CD1c-positive myeloid dendritic cell (primary cell): ENCODE results near the gene AKAP17A.
A peak's percentile ranks its signal among the peaks of the same experiment; 100 is the strongest.

Source experiments
- DNase-seq: peaks from one replicate; pipeline ENCODE4 v3.0.0-alpha.2; 2016; ENCODE audit errors: extremely low spot score

Gene AKAP17A

DNA sequence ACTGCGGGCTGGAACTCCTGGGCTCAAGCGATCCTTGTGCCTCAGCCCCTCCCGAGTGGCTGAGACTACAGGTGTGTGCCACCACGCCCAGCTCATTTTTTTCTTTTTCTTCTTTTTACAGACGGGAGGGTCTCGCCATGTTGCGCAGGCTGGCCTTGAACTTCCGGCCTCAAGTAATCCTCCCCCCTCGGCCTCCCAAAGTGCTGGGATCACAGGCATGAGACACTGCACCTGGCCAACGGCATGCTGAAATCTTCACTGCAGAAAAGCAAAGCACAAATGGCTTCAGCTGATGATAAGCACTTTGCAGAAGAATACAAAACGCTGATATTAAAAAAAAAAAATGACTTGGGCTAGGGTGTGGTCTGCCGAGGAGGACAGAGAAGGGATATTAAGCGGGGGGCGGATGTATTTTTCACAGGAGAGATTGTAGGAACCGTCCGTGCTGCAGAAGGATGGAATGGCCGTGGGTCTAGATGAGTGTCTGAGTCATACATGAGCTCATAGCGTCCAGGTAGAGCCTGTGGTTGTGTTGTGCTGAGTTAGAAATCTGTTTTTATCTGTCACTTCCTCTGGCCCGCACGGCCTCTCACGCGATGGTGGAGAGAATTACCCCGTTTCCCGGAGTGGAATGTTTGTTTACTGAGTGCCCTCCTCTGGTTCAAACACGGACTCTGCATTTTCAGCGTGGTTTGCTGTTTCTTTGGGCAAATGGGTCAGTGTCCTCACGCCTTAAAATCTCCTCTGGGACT is 8.5 kb upstream of the AKAP17A start:
- peak; percentile 42 for DNase-seq

DNA sequence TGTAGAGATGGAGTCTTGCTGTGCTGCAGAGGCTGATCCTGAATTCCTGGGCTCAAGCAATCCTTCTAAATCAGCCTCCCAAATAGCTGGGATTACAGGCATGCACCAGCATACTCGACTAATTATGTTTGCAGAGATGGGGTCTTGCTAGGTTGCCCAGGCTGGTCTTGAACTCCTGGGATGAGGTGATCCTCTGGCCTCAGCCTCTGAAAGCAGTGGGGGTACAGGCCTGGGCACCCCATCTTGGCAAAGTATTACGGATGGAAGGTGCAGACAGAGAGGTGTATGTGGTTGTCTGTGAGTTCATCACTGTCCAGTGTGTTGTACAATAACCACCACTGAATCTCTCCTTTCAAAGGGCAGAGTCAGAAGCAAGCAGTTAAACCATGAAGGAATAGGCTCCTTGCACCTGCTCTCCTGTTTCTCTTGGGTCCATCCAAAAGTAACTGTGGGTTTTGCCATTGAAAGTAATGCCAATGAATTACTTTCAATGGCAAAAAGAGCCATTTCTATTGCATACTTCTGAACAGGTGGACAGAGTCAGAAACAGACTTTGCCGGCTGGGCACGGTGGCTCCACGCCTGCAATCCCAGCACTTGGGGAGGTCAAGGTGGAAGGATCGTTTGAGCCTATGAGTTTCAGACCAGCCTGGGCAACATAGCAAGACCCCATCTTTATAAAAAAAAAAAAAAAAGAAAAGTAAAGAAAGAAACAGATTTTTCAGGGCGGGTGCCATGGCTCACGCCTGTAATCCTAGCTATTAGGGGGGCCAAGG is 7.0 kb upstream of the AKAP17A start:
- DNase-seq, result no peak

DNA sequence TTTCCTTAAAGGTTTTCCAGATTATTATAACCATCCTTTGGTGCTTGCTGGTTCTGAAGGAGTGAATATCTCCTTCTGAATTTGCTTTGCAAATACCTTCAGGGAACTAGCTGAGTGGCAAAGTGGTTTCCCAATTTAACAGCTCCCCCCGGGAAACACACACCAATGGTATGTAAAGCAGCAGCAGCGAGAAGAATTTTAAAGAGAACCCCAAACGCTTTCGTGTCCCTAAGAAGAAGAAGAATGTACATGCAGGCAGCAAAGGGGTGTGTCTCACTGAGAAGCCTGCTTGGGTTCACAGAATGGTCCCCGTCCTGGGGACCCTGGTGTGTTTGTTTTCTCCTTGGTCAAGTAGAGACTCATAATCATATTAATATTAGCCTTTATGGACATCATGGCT is 4.2 kb upstream of the AKAP17A start:
- no peak for DNase-seq

DNA sequence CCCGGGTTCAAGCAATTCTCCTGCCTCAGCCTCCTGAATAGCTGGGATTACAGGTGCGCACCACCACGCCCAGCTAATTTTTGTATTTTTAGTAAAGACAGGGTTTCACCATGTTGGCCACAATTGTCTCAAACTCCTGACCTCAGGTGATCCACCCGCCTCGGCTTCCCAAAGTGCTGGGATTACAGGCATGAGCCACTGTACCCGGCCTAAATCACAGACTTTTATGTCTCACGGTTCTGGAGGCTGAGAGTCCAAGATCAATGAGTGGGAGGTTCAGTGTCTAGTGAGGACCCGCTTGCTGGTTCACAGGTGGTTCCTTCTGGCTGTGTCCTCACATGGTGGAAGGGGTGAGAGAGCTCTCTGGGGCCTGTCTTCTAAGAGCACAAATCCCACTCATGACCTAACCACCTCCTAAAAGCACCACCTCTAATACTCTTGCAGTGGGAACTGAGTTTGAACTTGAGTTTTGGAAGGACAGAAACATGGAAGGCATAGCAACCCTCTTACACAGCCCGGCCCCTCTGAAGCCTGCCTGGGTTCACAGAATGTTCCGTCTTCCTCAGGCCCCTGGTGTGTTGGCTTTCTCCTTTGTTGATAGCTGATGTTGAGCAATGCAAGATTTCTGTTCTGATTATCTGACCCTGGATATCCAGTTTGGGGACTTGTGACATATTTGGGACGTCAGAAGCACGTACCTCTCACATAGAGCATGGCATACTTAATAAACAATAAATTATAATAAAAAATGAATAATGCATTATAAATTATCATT is 1.9 kb upstream of the AKAP17A start:
- no peak for DNase-seq

DNA sequence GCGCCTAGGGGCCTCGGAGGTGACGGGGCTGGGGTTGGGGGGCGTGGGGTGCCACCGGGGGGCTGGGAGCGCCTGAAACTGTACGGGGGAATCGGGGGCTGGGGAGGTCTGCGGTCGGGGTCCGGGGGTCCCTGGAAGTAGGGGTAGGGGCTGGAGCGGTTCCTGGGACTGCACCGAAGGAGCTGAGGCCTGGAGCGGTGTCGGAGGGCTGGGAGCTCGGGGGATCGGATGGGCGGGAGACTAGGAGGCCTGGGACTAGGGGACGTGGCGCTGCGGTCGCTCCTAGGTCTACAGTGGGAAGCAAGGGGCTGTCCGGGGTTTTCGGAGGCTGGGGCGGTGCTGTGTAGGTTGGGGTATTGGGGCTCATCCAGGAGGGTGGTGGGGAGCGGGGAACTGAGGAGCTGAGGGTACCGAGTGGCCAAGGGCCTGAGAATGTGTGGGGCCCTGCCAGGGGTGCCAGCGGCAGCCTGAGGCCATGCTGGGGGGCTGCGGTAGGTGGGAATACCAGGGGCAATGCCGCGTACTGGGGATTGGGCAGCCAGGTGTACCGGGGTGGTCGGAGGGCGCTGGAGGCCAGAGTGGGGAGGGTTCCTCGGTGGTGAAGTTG is 562 bp downstream of the AKAP17A start:
- no peak for DNase-seq

DNA sequence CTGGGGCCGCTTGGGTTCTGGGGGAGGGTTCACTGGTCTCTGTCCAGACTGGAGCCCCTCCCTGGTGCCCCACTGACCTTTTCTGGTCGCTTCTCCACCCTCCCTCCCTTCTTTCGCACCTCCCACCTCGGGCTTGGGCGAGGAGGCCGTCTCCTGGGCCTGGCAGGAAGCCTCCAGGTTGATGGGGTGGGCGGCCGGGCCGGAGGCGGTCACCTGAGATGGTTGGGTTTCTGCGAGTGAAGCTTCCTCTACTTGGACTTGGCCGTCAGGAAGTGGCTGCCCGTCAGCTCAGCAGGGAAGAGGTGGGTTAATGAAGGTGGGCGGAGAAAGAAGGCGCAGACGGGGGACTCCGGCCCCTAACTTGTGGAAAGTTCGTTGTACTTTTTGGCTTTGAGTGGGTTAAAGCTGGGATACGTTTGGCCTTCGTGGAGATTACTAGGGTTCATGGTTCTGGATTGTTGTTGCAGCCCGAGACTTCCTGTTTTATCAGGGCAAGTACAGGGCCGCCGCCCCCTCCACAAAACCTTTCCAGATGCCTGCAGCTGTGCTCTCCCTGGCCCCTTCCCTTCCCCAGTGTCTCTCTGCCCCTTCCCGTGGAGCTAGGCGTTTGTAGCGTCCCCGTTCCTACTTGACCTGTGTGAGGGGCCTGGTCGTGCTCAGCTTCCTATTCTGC is 1.2 kb downstream of the AKAP17A start:
- DNase-seq, result peak; percentile 64

DNA sequence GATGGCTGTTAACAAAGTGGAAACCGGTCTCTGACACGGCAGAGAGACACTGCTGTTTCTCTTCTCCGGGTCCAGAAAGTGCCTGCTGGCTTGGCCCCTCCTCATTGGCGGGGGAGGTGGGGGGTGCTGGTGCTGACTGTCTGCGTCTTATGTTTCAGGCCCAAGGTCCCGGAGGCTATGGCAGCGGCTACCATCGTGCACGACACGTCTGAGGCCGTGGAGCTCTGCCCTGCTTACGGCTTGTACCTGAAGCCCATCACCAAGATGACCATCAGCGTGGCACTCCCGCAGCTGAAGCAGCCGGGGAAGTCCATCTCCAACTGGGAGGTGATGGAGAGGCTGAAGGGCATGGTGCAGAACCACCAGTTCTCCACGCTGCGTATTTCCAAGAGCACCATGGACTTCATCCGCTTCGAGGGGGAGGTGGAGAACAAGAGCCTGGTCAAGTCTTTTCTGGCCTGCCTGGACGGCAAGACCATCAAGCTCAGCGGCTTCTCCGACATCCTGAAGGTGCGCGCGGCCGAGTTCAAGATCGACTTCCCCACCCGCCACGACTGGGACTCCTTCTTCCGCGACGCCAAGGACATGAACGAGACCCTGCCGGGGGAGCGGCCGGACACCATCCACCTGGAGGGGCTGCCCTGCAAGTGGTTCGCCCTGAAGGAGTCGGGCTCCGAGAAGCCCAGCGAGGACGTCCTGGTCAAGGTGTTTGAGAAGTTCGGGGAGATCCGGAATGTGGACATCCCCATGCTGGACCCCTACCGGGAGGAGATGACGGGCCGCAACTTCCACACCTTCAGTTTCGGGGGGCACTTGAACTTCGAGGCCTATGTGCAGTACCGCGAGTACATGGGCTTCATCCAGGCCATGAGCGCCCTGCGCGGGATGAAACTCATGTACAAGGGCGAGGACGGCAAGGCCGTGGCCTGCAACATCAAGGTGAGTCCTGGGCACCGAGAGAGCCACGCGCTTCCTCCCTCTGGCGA is 2.2 kb downstream of the AKAP17A start:
- DNase-seq, result no peak

DNA sequence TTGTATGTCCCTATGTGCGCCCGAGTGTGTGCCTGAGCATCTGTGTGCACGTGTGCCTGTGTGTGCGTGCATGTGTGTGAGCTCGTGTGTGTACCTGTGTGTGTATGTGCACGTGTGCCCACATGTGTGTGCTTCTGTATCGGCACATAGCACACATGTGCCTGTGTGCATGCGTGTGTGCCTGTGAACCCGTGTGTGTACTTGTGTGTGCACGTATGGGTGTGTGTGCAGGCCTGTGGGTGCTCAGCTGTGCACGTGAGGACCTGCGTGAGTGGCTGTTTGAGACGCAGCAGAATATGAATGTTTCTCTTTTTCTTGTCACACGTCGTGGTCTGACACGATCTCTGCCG is 4.3 kb downstream of the AKAP17A start:
- no peak for DNase-seq

DNA sequence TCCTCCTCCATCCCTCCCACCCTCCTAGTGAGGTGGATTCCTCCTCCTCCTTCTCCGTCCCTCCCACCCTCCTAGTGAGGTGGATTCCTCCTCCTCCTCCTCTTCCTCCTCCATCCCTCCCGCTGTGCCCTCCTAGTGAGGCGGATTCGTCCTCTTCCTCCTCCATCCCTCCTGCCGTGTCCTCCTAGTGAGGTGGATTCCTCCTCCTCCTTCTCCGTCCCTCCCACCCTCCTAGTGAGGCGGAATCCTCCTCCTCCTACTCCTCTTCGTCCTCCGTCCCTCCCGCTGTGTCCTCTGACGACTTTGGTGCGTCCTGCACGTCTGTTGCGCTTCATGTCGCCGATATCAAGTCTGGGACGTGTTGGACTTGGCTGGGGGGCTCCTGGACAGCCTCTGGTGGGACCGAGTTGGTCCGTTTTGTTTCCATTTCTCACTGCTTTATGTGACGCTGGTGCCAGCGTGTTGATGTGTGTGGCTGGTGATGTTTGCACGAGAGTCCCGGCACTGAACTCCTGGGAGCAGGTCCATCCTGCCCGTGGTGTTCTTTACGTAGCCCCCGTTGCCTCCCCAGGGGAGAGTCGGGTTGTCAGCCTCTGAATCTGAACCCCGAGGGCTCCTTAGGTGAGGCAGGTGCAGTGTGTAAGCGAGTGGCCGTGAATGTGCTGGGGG is 5.4 kb downstream of the AKAP17A start:
- no peak for DNase-seq

DNA sequence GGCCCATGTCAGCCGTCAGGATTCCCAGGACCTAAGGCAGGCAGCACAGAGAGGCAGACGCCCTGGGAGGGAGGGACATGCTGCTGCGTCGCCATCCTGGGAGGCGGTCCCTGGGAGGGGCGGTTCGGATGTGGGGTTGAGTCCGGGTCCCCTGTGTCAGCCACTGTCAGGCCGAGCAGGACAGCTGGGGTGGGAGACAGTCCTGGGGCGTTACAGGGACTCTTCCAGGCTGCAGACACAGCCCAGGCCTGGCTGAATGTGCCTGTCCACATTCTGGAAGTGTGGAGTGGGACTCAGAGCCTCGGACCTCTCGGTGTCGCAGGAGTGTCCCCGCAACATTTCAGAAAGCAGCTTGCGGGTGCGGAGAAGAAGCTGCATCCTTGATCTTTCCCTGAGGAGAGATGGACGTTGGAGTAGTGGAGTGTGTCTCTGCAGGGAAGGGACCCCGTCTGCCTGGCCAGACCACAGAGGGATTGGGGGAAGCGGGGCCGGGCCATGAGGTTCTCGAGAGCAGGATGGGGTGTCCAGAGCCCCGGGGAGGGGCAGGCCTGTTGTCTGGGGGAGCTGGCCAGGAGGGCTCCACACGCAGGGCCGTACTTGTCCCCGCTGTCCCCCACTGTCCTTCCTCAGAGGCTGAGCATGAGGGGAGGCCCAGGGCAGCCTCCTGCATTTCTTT is 6.1 kb downstream of the AKAP17A start:
- no peak for DNase-seq

DNA sequence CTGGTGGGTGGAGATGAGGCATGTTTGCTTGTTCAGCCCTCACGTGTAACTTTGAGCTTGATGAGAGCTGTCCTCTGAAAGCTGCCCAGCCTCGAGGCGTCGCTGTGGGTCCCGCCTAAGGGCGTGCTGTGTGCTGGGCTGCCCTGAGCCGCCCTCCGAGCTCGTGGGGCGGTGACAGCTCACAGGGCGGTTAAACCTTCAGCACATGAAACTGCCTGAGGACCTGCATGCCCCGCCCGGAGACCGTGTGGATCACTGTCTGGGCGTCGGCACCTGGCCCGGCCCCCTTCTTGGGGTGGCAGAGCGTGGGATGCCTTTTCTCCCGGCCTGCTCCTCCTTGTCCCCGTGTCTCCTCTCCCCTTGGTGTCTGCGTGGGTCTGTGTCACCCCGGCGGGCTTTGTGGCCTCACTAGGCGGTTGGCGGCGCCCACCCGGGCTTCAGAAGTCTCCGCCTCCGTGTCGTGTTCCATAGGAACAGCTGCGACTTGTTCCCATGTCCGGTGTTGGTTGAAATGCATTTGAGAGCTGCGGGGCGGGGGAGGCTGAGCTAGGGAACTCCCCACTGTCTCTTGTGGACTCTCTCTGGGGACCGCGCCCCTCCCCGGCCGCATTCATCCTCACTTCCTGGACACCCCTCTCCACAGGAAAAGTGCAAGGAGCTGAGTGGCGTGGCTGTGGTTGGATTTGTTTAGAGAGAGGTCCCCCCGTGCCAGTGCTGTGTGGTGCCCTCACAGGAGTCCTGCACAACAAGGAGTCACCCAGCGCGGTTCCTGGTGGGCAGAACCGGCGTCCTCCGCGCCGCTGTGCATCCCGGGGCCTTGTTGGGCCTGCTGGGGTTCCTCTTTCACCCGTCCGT is 6.8 kb downstream of the AKAP17A start:
- DNase-seq, result no peak

DNA sequence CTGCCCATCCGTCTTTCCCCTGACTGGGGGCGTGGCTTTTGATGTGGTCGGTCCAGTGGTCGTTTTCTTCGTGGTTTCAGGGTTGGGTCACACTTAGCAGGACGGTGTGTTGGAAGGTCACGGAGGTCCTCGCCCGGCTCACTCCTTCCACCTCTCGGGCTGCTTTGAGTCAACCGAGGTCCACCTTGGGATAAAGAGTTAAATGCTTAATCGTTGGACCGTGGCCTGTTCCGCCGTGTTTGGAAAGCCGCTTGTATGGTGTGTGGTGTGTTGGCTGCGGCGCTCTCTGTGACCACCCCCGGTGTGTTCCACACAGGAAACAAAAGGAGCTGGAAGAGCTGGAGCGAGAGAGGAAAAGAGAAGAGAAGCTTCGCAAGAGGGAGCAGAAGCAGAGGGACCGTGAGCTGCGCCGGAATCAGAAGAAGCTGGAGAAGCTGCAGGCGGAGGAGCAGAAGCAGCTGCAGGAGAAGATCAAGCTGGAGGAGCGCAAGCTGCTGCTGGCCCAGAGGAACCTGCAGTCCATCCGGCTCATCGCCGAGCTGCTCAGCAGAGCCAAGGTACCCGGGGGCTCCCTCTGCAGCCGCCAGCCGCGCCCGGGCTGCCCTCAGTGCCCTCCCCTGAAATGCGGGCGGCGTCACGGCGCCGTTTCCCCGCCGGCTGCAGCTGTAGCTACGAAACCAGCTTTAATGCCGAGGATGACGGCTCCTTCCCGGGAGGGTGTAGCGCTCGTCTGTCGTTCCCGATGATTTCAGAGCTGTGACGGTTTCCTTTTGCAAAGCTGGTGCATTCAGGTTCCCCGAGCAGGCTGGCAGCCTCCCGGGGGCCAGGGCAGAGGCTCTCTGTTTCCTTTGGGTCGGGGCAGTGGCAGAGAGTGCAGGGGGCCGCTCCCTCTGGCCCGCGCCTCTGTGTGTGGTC is 7.7 kb downstream of the AKAP17A start:
- no peak for DNase-seq

DNA sequence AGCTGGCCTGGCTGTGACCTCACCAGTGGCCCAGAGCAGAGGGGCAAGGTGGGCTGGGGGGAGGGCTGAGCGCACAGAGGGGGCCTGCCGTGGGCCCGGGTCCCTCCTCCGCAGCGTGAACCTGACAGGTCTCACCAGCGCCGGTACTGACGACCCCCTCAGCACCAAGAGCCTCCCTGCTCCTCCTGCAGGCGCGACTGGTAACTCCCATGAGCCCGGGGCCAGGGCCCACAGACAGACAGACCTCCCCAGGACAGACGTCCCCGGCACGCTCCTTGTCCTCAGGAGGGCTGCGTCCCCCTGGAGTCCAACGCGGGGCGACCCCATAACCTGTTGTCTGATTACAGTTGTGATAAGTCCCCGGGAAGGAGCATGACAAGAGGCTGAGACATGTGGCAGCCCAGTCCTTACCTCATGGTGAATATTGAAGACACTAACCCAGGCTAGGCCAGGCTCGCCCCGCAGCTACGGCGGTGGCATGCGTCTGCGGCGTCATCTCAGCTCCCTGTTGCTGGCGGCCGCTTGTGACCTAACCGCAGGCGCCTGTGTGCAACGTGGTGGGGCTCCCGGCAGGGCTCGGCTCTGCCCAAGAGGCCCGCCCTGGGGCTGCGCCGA is 8.5 kb downstream of the AKAP17A start:
- no peak for DNase-seq

DNA sequence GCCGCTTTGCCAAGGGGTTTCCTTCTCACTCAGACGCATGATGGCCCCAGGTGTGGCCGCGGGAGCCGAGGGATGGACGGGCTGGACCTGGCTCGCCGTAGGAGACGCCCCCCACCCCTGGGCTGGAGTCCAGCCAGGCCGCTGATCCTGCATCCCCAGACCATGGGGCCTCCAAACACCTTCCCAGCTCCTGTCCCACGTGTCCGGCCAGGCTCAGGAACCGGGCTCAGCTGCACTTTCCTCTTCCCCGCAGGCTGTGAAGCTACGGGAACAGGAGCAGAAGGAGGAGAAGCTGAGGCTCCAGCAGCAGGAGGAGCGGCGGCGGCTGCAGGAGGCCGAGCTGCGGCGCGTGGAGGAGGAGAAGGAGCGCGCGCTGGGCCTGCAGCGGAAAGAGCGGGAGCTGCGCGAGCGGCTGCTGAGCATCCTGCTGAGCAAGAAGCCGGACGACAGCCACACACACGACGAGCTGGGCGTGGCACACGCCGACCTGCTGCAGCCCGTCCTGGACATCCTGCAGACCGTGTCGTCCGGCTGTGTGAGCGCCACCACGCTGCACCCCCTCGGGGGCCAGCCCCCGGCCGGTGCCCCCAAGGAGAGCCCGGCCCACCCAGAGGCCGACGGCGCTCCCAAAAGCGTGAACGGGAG is 9.1 kb downstream of the AKAP17A start:
- DNase-seq, result no peak

DNA sequence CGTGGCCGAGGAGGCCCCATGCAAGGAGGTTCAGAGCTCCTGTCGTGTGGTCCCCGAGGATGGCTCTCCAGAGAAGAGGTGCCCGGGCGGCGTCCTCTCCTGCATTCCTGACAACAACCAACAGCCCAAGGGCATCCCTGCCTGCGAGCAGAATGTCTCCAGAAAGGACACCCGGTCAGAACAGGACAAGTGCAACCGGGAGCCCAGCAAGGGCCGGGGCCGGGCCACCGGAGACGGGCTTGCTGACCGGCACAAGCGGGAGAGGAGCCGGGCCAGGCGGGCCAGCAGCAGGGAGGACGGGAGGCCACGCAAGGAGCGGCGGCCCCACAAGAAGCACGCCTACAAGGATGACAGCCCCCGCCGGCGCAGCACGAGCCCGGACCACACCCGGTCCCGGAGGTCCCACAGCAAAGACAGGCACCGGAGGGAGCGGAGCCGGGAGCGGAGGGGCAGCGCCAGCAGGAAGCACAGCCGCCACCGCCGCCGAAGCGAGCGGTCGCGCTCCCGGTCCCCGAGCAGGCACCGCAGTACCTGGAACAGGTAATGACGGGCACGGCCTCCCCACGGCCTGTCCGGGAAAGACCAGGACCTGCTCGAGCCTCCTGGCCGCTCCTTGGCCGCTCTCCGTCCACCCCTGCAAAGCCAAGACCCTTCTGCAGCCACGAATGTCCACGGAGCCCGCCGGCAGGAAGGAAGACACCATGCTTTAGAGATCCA is 9.8 kb downstream of the AKAP17A start:
- no peak for DNase-seq

DNA sequence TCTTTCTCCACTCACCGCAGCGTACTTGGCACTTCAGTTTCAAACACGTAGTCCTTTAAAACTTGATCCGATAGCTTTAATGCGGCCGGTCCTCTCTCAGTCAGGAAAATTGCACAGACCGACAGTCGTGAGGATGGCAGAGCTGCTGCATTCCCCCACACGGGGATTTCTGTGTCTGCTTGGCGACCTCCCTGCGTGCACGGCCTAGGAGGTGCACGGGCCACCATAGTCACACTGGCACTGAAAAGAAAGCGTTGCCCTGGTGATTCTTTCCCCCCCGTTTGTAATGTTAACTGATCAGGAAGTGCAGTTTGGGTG is 10.3 kb downstream of the AKAP17A start:
- no peak for DNase-seq
